ENCODE data around the gene FICD. TPM values are rescaled to one million over a fixed set of nuclear protein-coding genes. Genes with fewer than 3 reads are reported as not detected.
"Not testable (repeated sequence)": the region's sequence is repeated elsewhere in the genome, so short reads cannot be mapped to it uniquely, and the experiment has no call there.

FICD gene
- polyA plus RNA-seq (2012; ENCODE audit: insufficient read depth, insufficient read length), result 5.0 TPM

DNA sequence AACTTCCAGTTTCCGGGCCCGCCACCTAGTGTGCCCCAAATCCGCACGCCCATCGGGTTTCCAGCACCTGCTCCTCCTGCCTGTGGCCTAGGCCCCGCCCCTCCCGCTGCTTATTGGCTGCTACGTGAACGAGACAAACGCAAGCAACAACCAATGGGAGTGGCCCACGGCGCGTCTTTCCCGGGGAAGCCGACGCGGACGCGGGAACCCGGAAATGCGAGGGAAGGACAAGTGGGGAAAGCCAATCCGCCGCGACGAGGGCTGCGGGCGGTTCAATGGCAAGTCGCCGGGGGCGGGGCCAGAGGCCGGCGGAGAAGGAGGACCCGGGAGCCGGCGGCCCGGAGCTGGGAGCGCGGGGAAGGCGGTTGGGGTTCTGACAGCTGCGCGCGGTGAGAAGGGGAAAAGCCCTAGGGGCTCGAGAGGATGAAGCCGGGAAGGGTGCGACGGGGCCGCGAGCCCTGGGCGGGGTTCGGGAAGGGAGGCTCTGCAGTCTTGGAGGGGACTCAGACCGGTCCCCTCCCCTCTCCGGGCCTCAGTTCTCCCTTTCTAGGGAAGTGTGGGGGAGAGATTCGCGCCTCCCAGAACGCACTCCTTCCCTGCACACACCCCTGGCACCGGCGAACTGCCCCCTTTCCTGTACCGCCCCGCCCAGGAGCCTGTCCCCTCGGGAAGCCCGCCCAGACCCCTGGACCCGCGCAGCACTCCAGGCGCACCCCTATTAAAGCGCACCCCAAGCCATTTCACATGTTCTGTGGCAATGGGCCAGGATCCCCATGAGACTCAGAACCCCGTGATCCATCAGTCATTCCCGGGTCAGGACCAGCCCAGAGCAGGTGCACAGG is at the start of gene FICD:
Gene FICD, plus strand, starts transcription at position 305 of the 842 bp plus-strand sequence. CDS start 1,696 bp downstream, outside the sequence.
- H3K4me3 ChIP-seq (ENCODE audit: low read length), result peak within 1 kb of the TSS; percentile 81
- DNase-seq (ENCODE audit: low read depth, low spot score), result peak; percentile 98

- no peak for DNase-seq (ENCODE audit: low read depth, low spot score)
- H3K4me3 ChIP-seq (ENCODE audit: low read length), result no peak overlapping the region
Measured at GRCh38 chr12:108465417-108465816, 49.7 kb upstream of the FICD start.

GRCh38 chr12:108468196-108468968 is 46.7 kb upstream of the FICD start:
- DNase-seq (ENCODE audit: low read depth, low spot score), result peak; percentile 52
- H3K4me3 ChIP-seq (ENCODE audit: low read length), result no peak overlapping the region

DNA sequence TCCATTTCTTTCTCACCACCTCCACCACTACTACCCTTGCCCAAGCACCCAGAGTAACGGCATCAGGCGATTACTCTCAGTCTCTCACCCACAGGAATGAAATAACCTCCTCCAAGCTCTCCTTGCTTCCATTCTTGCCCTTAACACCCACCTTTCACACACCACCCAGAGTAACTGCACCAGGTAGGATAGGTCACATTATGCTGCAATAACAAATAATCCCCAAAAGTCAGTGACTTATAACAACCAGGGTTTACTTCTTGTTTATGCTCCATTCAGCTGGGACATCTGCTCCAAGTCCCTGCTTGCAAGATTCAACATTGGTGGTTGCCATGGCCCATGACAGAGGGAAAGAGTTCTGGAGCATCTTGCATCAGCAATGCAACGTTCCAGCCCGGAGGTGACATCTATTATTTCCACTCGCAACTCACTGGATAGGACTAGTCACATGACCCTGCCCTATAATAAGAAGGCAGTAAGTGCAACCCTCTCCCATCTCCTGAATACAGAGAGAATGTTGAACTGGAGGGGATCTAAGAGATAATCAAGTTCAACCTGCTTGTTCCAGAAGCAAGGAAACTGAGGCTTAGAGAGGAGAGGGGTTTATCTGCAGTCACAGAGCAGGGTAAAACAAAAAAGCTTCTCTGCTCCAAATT is 41.5 kb upstream of the FICD start:
- no peak for DNase-seq (ENCODE audit: low read depth, low spot score)
- no peak overlapping the region for H3K4me3 ChIP-seq (ENCODE audit: low read length)

- no peak for DNase-seq (ENCODE audit: low read depth, low spot score)
- H3K4me3 ChIP-seq (ENCODE audit: low read length), result no peak overlapping the region
Measured at GRCh38 chr12:108475396-108475795, 39.7 kb upstream of the FICD start.

- no peak overlapping the region for H3K4me3 ChIP-seq (ENCODE audit: low read length)
- no peak for DNase-seq (ENCODE audit: low read depth, low spot score)
Measured at GRCh38 chr12:108477055-108477880, 37.8 kb upstream of the FICD start.

- H3K4me3 ChIP-seq (ENCODE audit: low read length), result no peak overlapping the region
- DNase-seq (ENCODE audit: low read depth, low spot score), result no peak
Measured at GRCh38 chr12:108477881-108478259, 37.2 kb upstream of the FICD start.

DNA sequence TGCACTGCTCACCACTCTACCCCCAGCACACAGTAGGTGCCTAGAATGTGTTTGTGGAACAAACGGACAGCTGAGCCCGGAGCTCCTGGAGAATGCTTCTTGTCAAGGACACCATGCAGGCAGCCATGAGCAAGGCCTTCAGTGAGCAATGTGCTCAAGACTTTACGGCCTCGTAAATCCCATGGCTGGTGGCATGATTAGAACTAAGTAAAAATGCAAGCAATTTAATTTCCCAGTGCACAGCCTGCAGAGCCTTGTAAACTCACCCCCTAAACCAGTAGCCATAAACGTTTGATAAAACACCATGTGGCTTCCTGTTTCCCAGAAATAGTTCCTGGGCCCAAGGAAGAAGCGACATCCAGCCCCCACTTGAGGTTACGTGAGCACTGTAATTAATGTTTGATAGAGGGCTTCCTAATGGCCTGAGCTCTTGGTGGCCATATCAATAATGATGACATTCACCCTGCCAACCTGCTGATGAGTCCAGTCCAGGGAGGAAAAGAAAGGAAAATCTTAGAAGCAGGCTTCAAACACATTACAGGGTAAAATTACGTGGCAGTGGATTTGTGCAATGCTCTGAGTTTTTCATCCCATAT is 36.4 kb upstream of the FICD start:
- DNase-seq (ENCODE audit: low read depth, low spot score), result no peak
- no peak overlapping the region for H3K4me3 ChIP-seq (ENCODE audit: low read length)

GRCh38 chr12:108479364-108480070 is 35.6 kb upstream of the FICD start:
- DNase-seq (ENCODE audit: low read depth, low spot score), result no peak
- H3K4me3 ChIP-seq (ENCODE audit: low read length), result no peak overlapping the region

DNA sequence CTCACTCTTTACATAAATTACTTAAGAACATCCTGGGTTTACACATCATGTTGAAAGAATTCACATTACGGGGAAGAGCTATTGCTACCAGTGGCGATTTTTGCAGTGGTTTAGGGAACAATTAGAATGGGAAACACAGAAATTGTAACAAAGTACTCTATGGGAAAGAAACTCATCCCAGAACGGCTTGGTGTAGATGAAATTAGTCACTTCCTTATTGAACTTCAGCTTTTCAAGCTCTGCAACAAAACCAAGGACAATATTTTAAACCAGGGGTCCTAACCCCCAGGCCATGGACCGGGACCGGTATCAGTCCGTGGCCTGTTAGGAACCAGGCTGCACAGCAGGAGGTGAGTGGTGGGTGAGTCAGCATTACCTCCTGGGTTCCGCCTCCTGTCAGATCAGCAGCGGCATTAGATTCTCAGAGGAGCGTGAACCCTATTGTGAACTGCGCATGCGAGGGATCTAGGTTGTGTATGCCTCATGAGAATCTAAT is 32.3 kb upstream of the FICD start:
- DNase-seq (ENCODE audit: low read depth, low spot score), result no peak
- no peak overlapping the region for H3K4me3 ChIP-seq (ENCODE audit: low read length)

- H3K4me3 ChIP-seq (ENCODE audit: low read length), result no peak overlapping the region
- no peak for DNase-seq (ENCODE audit: low read depth, low spot score)
Measured at GRCh38 chr12:108483213-108484059, 31.6 kb upstream of the FICD start.

DNA sequence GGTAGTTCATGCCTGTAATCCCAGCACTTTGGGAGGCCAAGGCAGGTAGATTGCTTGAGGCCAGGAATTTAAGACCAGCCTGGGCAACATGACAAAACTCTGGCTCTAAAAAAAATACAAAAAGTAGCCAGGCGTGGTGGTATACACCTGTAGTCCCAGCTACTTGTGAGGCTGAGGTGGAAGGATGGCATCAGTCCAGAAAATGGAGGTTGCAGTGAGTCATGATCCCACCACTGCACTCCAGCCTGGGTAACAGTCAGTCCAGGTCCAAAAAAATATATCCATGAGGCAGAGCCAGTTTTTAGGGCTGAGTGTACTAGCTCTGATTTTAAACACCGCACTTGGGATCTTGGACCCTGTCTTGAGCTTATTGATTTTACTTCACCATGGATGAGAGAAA is 30.6 kb upstream of the FICD start:
- H3K4me3 ChIP-seq (ENCODE audit: low read length), result no peak overlapping the region
- no peak for DNase-seq (ENCODE audit: low read depth, low spot score)

GRCh38 chr12:108484845-108485244 is 30.2 kb upstream of the FICD start:
- DNase-seq (ENCODE audit: low read depth, low spot score), result no peak

GRCh38 chr12:108485371-108485770 is 29.7 kb upstream of the FICD start:
- H3K4me3 ChIP-seq (ENCODE audit: low read length); DNase-seq (ENCODE audit: low read depth, low spot score): not testable (repeated sequence)

More at GRCh38 chr12:108484845-108485244, 30.2 kb upstream of the FICD start:
- H3K4me3 ChIP-seq (ENCODE audit: low read length), result no peak overlapping the region

DNA sequence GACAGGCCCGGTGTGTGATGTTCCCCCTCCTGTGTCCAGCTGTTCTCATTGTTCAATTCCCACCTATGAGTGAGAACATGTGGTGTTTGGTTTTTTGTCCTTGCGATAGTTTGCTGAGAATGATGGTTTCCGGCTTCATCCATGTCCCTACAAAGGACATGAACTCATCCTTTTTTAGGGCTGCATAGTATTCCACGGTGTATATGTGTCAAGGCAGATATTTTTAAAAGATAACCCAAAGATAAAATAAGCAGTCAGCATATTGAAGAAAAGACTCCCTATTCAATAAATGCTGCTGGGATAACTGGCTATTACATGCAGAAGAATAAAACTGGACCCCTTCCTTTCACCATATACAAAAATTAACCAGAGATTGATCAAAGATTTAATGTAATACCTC is 28.0 kb upstream of the FICD start:
- not testable (repeated sequence) for H3K4me3 ChIP-seq (ENCODE audit: low read length); DNase-seq (ENCODE audit: low read depth, low spot score)

GRCh38 chr12:108491256-108491655 is 23.8 kb upstream of the FICD start:
- no peak overlapping the region for H3K4me3 ChIP-seq (ENCODE audit: low read length)
- DNase-seq (ENCODE audit: low read depth, low spot score), result no peak

DNA sequence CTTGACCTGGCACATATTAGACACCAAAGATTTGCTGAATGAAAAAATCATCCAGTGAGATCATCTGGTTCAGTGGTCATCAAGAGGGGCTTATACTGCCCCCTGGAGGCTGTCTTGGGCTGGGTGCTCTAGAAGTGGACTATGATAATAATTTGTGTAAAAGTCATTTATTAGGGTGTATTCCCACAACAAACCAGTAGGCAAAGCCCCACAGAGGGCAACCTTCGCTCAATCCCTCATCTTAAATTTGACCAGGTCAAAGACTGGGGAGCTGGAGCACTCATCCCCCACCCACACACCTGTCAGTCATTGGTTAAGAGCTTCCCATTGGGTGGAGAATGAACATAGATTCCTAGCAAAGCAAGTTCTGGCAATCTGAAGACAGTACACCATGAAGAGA is 20.0 kb upstream of the FICD start:
- no peak for DNase-seq (ENCODE audit: low read depth, low spot score)
- no peak overlapping the region for H3K4me3 ChIP-seq (ENCODE audit: low read length)
